T47D (cell line): Measurements from ENCODE around the gene COPS9.

Experiments
- DNase-seq, 2 experiments: peaks; one replicate each; pipeline versions ENCODE4 v3.0.0 to v3.0.0-alpha.2; 2011 to 2012; ENCODE audit warnings: low read depth in 1 of 2, low spot score in 1 of 2
- JUND ChIP-seq: IDR thresholded peaks from 2 replicates; pipeline ENCODE4 v1.6.1; 2012; ENCODE audit warnings: low read depth
- in situ Hi-C: cut with HindIII; loops from 2 replicates; pipeline ENCODE4 v1.10.0; 2016; ENCODE audit warnings: low sequenced_read_pairs, low pct_unique_long_range_greater_than_20kb

Gene COPS9

DNA sequence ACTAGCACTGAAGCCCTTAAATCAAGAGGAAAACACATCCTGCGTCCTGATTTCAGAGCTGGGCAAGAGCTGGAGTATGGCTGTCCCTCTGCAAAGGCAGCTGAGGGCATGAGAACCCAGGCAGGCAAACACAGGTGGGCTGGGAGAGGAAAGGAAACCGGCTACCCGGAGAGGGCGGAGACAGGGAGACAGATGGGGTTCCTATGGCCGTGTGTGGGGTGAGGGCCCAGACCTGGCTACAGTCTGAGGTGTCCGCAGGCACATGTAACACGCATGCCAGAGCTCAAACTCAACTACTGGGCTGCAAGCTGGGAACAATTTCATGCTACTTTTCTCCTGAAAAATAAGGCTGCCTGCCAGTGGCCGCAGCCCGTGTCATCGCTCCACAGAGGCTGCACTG is 2.7 kb downstream of the COPS9 start:
- TF ChIP-seq JUND, result no peak
- in situ Hi-C loops, result no loop called here
- DNase-seq, result no peak

GRCh38 chr2:240132651-240132980 is 3.5 kb downstream of the COPS9 start:
- no peak for TF ChIP-seq JUND
- DNase-seq, result no peak
- in situ Hi-C loops, result no loop called here

DNA sequence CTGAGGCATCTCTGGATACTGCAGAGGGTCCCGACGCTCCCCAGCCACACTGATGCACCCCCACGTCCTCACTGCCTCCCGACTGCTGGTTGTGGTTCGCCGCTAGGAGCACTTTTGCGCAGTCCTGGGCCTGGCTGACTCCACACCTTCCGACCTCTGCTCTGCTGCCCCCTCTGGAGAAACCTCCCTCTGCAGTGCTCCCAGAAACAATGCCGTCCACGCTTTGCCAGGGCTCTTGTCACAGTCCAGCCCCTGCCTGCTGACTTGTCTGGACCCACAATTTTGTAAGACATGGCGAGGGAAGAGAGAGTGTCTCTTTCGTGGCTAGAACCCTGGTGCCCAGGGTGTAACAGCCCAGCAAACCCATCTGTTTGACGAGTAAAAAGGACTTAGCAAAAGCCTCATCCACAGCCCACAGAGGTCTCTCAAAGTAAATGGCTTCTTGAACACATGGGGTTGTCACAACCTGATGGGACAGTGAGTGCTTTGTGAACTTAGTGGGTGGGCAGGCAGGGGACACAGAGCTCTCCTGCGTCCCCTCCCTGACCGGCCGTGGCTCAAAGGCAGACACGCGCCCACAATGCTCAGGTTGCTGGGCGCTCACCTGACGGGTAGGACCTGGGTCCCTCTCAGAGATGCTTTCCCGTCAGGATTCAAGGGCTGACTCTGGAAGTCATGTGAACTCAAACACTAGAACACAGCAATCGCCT is 4.0 kb downstream of the COPS9 start:
- in situ Hi-C loops, result no loop called here
- TF ChIP-seq JUND, result no peak
- no peak for DNase-seq

GRCh38 chr2:240131296-240131695 is 4.8 kb downstream of the COPS9 start:
- no peak for DNase-seq
- TF ChIP-seq JUND, result no peak
- in situ Hi-C loops, result no loop called here

- TF ChIP-seq JUND, result no peak
- in situ Hi-C loops, result no loop called here
- DNase-seq, result no peak
These were observed 5.5 kb downstream of the COPS9 start for GRCh38 chr2:240130393-240131195.

- in situ Hi-C loops, result no loop called here
- DNase-seq, result no peak
- no peak for TF ChIP-seq JUND
These were observed 6.2 kb downstream of the COPS9 start for GRCh38 chr2:240129731-240130392.

DNA sequence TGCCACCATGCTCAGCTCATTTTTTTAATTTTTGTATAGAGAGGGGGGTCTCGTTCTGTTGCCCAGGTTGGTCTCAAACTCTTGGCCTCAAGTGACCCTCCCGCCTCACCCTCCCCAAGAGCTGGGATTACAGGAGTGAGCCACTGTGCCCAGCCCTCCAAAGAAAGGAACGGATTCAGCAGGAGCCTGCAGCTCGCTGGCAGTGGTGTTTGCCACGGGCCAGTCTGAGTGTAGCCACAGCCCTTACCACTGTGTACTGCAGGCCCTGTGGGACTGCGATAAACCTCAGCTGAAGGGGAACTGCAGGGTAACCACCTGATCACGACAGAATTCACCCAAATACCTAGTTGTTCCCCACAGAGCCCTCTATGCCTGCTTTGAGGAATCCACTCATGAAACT is 6.8 kb downstream of the COPS9 start:
- no peak for TF ChIP-seq JUND
- DNase-seq, result no peak
- in situ Hi-C loops, result no loop called here

DNA sequence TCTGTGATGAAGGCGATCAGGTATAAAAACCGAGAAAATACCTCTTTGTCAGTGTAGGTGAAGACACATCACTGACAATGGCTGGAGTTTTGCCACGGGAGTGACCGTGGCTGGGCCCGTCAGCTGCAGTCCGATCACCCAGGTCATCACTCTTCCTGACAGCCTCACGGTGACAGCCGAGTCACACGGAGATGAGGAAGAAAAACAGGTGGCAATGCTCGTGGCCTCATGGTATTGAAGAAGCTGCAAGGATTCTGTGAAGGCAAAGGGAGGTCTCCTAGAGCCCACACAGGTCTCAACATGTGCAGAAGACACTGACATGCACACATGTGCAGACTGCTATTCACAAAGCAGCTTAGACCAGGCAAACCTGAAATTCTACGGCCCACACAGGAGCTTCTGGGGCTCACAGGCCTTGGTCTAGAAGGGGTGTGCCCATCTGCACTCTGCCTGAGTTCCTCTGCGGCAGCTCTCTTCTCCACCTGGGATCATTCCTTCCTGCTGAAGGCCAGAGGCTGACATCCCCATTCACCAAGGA is 7.4 kb downstream of the COPS9 start:
- DNase-seq, result no peak
- in situ Hi-C loops, result no loop called here
- TF ChIP-seq JUND, result no peak

DNA sequence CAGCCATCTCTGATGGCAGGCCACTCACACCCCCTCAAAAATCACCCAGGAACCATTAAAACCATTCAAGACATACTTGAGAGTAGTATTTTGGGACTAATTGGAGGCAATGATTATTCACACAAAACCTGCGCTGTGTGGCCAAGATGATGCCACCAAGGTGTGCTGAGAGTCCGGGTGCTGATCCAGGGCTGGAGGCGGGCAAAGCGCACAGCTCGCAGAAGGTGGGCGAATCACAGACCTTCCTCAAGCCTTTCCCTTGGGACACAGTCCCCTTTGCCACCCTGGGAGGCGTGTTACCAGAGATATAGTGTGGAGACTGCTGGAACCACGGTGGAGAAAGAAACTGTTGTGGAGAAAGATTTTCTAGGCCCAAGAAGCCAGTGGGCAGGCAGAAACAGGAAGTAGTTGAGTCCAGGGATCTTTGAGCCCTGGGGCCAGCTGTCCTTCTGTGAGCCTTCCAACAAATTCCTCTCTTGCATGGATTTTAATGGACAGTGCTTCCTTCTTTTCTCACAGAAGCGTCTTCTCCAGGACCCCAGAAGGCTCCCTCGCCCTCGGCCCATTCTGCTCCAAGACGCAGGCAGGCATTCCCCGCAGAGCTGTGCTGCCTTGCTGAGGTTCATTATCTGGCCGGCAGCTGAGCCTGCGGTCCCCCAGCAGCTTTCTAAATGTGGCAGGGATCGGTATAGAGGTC is 8.0 kb downstream of the COPS9 start:
- no peak for TF ChIP-seq JUND
- in situ Hi-C loops, result no loop called here
- no peak for DNase-seq

DNA sequence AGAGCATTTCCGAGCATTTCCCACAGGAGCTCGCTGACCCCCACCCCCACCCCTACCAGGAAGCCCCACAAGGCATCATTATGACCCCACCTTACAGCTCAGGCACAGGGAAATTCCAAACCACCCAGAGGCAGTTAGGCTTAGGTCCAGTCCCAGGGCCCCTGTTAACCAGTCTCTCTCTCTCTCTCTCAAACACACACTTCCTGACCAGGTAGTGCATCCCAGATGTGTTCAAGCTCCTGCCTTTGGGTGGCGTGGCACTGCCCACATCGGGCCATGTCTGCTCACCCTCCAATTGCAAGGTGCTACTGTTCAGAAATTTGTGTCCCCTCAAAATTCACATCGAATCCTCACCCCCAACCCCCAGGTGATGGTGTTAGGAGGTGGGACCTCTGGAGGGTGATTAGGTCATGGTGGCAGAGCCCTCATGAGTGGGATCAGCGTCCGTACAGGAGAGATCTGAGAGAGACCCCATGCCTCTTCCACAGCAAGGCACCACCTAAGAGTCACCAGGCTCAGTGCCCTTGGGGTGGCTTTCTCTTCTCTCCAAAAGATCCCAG is 8.8 kb downstream of the COPS9 start:
- no peak for TF ChIP-seq JUND
- in situ Hi-C loops, result no loop called here
- no peak for DNase-seq

- no peak for DNase-seq
- in situ Hi-C loops, result no loop called here
- no peak for TF ChIP-seq JUND
These were observed 9.4 kb downstream of the COPS9 start for GRCh38 chr2:240126731-240127130.

DNA sequence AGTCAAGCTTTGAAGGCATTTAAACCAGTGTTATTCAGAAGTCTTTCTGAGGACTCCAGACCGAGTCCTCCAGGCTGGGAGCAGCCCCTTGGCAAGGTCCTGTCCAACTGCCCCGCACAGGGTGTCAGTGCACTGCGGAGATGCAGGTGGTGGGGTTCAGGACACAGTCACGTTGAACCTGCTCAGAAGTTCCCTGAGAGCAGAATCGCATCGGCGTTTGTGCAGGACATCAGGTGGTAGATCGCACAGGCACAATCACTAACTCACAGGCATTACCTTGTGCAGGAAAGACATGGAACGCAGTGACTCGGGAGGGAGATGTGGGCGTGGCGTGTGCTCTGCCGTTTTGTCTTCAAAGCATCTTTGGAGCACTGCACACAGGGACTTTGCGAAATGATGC is 10.4 kb downstream of the COPS9 start:
- TF ChIP-seq JUND, result no peak
- in situ Hi-C loops, result no loop called here
- DNase-seq, result no peak
